GOT3 (cell line): ENCODE results near the gene SEPHS2.
A peak's percentile ranks its signal among the peaks of the same experiment; 100 is the strongest.
"Not testable (repeated sequence)": the region's sequence is repeated elsewhere in the genome, so short reads cannot be mapped to it uniquely, and the experiment has no call there.

ENCODE experiments used
- DNase-seq: peaks from one replicate; lab custom pipeline; 2025; ENCODE audit warnings: mixed read lengths; lab: John Stamatoyannopoulos, UW

SEPHS2 gene

GRCh38 chr16:30398661-30399434 lies 46.8 kb downstream of the SEPHS2 start:
- DNase-seq, result no peak

GRCh38 chr16:30397776-30398660 lies 47.7 kb downstream of the SEPHS2 start:
- no peak for DNase-seq

- DNase-seq, result no peak
Measured at GRCh38 chr16:30397056-30397455, 48.6 kb downstream of the SEPHS2 start.

- DNase-seq, result not testable (repeated sequence)
Measured at GRCh38 chr16:30396627-30397026, 49.0 kb downstream of the SEPHS2 start.

- DNase-seq, result no peak
Measured at GRCh38 chr16:30395992-30396585, 49.6 kb downstream of the SEPHS2 start.

GRCh38 chr16:30395155-30395991 lies 50.3 kb downstream of the SEPHS2 start, which contains the start of gene ZNF48:
Gene ZNF48, plus strand, starts transcription at chr16:30395420. Its CDS starts 375 bp downstream, at chr16:30395795.
- DNase-seq, result peak; percentile 23

- DNase-seq, result no peak
Measured at GRCh38 chr16:30394592-30395154, 51.0 kb downstream of the SEPHS2 start.
